GM20000 (cell line): ENCODE measurements around the gene MEGF6.
"Not testable (repeated sequence)": the region's sequence is repeated elsewhere in the genome, so short reads cannot be mapped to it uniquely, and the experiment has no call there.

ENCODE experiments used
- DNase-seq: peaks from one replicate; pipeline ENCODE4 v3.0.0; 2012; ENCODE audit warnings: low spot score
- TF ChIP-seq, protein P1 (sequence below): IDR thresholded peaks from 2 replicates; pipeline ENCODE4 v1.5.1; 2012; ENCODE audit warnings: mild to moderate bottlenecking, control low read depth; ENCODE audit errors: extremely low read depth, missing control alignments

The MEGF6 gene

DNA sequence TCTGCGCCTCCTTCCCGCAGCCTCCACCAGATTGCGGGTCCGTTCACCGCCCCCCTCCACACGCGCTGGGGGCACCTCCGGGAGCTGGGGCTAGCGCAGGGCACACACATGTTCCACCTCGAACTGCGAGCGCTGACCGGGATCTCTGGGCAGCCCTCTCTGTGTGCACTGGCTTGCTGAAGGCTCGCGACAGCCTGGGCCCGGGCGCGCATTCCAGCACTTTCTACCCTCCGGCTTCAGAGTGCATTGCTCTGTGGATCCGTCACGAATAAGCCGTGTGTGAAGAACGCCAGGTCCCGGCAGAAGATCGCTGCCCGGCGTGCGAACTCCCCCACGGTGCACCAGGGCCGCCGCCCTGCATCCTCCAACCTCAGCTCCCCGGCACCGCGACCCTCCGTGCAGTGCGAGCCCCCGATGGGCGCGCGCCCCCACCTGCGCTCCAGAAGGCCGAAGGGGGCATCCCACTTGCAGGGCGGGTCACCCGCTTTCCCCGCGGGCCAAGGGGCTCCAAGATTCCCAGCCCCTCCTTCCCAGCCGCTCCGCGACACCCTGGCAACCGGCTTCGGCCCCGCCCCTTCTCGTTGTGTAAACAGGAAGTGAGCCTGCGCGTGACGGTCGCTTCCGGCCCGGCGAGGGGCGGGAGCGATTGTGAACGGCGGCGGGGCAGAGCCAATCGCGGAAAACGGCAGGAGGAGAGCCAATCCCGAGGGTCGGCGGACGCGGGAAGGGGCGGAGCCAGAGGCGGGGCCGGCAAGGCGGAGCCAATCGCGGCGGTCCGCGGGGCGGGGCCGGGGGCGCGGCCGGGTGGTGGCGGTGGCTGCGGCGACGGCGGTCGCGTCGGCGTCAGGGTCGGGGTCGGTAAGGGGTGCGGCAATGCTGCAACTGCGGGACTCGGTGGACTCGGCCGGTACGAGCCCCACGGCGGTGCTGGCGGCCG is 13.2 kb upstream of the MEGF6 start, which contains the start of gene TPRG1L:
Gene TPRG1L (plus strand): TSS at position 816 of the 937 bp plus-strand sequence. CDS start 58 bp downstream, at position 874.
- TF ChIP-seq, protein P1, sequence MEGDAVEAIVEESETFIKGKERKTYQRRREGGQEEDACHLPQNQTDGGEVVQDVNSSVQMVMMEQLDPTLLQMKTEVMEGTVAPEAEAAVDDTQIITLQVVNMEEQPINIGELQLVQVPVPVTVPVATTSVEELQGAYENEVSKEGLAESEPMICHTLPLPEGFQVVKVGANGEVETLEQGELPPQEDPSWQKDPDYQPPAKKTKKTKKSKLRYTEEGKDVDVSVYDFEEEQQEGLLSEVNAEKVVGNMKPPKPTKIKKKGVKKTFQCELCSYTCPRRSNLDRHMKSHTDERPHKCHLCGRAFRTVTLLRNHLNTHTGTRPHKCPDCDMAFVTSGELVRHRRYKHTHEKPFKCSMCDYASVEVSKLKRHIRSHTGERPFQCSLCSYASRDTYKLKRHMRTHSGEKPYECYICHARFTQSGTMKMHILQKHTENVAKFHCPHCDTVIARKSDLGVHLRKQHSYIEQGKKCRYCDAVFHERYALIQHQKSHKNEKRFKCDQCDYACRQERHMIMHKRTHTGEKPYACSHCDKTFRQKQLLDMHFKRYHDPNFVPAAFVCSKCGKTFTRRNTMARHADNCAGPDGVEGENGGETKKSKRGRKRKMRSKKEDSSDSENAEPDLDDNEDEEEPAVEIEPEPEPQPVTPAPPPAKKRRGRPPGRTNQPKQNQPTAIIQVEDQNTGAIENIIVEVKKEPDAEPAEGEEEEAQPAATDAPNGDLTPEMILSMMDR, result no peak
- peak; percentile 100 for DNase-seq

DNA sequence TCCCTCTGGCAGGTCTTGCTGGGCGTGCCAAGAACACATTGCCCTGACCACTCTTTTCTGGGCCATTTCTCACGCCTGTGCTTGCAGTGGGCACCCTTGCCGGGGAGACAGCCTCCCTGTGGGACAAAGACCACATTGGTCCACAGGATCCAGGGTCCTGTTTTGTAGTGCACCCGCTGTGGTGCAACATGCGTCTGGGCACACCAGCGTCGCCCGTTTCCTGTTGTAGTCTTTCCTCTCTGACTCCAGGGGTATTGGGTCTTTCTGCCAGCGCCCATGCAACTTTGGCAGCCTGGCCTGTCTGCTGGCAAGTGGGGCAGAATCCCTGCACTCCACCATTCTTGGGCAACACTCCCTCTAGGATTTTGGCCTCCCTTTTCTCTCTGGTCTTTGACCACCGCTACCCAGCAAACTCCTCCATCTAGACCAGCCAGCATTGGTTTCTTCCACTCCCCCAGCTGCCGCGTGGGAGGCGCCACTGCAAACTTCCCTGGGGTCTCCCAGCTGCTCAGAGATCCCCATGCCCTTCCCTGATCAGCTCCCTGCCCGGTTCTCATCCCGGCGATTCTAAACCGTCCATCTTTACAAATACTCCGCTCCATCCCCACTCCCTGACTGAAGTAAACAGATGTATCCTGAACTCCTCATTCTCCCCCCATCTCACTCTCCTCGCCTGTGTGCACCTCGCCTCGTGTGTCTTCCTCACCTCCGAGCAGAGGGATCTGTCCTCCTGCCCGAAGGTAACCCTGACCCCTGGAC is 12.3 kb upstream of the MEGF6 start:
- TF ChIP-seq, protein P1, result no peak
- no peak for DNase-seq

DNA sequence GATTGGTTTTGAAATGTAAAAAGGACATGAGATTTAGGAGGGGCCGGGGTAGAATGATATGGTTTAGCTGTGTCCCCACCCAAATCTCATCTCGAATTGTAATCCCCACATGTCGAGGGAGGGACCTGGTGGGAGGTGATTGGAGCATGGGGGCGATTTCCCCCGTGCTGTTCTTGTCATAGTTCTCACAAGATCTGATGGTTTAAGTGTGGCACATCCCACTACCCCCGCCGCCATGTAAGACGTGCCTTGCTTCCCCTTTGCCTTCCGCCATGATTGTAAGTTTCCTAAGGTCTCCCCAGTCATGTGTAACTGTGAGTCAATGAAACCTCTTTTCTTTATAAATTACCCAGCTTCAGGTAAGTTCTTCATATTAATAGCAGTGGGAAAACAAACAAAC is 10.8 kb upstream of the MEGF6 start:
- not testable (repeated sequence) for DNase-seq

DNA sequence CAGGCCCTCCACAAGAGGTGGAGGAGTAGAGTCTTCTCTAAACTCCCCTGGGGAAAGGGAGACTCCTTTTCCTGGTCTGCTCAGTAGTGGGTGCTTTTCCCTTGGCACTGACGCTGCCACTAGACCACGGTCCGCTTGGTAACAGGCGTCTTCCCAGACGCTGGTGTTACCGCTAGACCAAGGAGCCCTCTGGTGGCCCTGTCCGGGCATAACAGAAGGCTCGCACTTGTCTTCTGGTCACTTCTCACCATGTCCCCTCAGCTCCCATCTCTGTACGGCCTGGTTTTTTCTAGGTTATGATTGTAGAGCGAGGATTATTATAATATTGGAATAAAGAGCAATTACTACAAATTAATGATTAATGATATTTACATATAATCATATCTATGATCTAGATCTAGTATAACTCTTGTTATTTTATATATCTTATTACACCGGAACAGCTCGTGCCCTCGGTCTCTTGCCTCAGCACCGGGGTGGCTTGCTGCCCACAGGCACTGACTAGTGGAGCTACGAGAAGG is 9.9 kb upstream of the MEGF6 start:
- TF ChIP-seq, protein P1, result peak; percentile 9
- not testable (repeated sequence) for DNase-seq

DNA sequence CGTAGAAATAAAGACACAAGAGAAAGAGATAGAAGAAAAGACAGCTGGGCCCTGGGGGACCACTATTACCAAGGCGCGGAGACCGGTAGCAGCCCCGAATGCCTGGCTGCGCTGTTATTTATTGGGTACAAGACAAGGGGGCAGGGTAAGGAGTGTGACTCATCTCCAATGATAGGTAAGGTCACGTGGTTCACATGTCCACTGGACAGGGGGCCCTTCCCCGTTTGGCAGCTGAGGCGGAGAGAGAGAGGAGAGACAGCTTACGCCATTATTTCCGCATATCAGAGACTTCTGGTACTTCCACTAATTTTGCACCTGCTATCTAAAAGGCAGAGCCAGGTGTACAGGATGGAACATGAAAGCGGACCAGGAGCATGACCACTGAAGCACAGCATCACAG is 9.4 kb upstream of the MEGF6 start:
- TF ChIP-seq, protein P1, result no peak
- no peak for DNase-seq

DNA sequence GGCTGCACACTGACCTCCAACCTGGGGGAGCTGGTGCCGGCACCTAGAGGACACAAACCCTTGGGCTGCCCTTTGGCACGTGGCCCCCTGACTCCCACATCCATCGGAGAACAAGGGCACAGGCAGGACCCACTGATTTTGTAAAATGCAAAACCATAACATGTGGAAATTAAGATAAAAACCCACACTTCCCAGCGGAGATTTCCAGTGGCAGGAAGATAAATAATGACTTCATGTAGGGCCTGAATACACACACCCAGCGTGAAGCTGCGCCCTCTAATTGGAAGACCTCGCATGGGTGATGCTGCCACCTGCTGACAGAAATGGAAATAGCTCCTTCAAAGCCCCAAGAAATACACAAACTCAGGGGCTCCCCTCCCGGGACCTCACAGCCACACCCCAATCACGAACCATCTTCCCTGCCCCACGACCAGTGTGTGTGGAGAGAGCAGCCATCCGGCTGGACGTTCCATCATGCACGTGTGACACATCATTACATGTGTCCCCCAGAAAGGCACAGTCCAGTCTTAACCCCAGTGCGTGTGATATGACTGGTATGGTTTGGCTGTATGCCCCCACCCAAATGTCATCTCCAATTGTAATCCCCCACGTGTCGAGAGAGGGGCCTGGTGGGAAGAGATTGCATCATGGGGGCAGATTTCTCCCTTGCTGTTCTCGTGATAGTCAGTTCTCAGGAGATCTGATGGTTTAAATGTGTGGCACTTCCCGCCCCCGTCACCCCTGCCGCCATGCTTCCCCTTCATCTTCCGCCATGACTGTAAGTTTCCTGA is 7.8 kb upstream of the MEGF6 start:
- TF ChIP-seq, protein P1, result peak; percentile 56
- peak; percentile 87 for DNase-seq

DNA sequence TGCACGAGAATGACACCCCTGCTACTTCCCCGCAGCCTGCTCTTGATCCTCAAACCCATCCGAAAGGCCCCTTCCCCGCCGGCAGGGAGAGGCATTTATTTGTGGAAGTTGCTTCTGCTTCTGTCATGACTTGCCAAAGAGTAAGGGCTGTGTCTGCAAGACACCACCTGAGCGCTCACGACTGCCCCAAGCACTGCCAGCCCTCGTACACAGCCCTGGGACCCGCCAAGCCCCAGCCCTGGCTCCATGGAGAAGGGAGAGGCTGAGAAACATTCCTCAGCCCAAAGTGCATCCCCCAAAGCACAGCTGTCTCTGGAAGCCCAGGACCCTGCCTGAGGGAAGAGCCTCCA is 7.2 kb upstream of the MEGF6 start:
- no peak for DNase-seq
- TF ChIP-seq, protein P1, result no peak
